HL-60/S4 (cell line): ENCODE data around the gene SNX7.

ENCODE experiments used
- in situ Hi-C: fragments of 300-500 bp; cut with MboI; formaldehyde crosslinking; loops from 2 replicates; pipeline ENCODE4 v1.14.3; 2022; ENCODE audit warnings: low sequenced_read_pairs

SNX7 gene

GRCh38 chr1:98763488-98764150 lies 102.1 kb downstream of the SNX7 start:
- in situ Hi-C loops, result no loop called here

- in situ Hi-C loops, result no loop called here
These were observed 103.0 kb downstream of the SNX7 start for GRCh38 chr1:98764485-98764884.

GRCh38 chr1:98766255-98766654 lies 104.7 kb downstream of the SNX7 start:
- in situ Hi-C loops, result no loop called here

GRCh38 chr1:98769162-98769561 lies 107.6 kb downstream of the SNX7 start:
- in situ Hi-C loops, result no loop called here

GRCh38 chr1:98781906-98782305 lies 120.4 kb downstream of the SNX7 start:
- in situ Hi-C loops, result no loop called here

- in situ Hi-C loops, result no loop called here
These were observed 122.3 kb downstream of the SNX7 start for GRCh38 chr1:98783821-98784220.

- in situ Hi-C loops, result no loop called here
These were observed 130.0 kb downstream of the SNX7 start for GRCh38 chr1:98791498-98791897.

GRCh38 chr1:98792123-98792522 lies 130.6 kb downstream of the SNX7 start:
- in situ Hi-C loops, result no loop called here

GRCh38 chr1:98793136-98793535 lies 131.6 kb downstream of the SNX7 start:
- in situ Hi-C loops, result no loop called here

- in situ Hi-C loops, result no loop called here
These were observed 132.8 kb downstream of the SNX7 start for GRCh38 chr1:98794196-98794886.

- in situ Hi-C loops, result no loop called here
These were observed 134.5 kb downstream of the SNX7 start for GRCh38 chr1:98796049-98796448.

- in situ Hi-C loops, result no loop called here
These were observed 136.0 kb downstream of the SNX7 start for GRCh38 chr1:98797506-98797905.
